ENCODE data around the gene MSRB1. TPM values are rescaled to one million over a fixed set of nuclear protein-coding genes. Genes with fewer than 3 reads are reported as not detected.
"Not testable (repeated sequence)": the region's sequence is repeated elsewhere in the genome, so short reads cannot be mapped to it uniquely, and the experiment has no call there.

Gene MSRB1
- total RNA-seq, 2 donors from 2014 or later, result 13.7 to 21.9 TPM

DNA sequence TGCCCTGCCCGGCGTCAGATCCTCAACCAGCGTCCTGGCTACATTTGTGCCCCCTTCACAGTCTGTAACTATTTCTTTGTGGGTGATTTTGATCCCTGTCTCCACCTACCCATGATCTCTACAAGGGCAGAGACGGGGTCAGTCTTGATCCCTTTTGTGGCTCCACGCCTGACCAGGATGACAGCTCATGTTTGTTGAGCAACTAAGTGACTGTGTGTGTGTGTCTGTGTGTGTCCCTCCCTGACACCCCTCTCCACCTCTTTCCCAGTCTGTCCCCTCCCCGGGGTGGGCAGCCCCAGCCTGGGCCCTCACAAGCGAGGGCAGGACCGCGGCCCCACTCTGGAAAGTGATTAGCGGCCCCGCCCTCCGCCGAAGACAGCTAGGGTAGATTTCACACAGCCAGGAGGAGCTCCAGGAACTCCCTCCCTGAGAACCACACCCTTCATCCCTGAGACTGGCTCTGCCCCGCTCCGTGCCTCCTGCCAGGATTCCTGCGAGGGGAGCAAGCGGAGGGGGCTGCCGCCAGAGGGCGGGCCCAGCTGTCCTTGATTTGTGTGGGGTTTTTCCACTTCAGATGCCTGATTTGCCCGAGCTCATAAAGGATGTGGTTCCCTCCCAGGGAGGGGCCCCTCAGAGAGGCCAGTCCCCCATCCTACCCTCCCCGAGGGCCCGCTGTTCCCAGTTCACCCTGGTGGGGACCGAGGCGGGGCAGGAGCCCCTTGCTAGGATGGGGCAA lies 19.5 kb downstream of the MSRB1 start:
- peaks cover 9 to 21% of the 10 kb centered on the region in 2 donors for H3K27me3 ChIP-seq
- H3K36me3 ChIP-seq, result no peaks in the 10 kb centered on the region
- no peaks in the 10 kb centered on the region for H3K9me3 ChIP-seq
- H3K27ac ChIP-seq, result no peak overlapping the region
- peaks cover 0 to 11% of the 10 kb centered on the region in 2 donors for H3K4me1 ChIP-seq
- H3K4me3 ChIP-seq, result no peak overlapping the region
- TF ChIP-seq CTCF (IDR thresholded peaks at IDR 0.05), result peak in 1 of 2 donors; percentile 45
- no peak for DNase-seq (ENCODE audit: low spot score)

DNA sequence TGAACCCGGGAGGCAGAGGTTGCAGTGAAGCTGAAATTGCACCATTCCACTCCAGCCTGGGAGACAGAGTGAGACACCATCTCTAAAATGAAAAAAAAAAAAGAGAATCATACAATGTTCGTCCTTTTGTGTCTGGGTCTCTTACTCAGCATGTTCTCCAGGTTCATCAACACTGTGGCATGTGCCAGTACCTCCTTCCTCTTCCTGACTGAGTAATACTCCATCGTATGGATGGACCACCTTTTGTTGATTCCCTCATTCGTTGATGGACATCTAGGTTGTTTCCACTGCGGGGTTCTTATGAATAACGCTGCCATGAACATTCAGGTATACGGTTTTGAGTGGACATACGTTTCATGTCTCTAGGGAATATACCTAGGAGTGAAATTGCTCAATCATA lies 20.6 kb downstream of the MSRB1 start:
- no peaks in the 10 kb centered on the region for H3K36me3 ChIP-seq
- H3K4me3 ChIP-seq, result no peak overlapping the region
- no peaks in the 10 kb centered on the region for H3K9me3 ChIP-seq
- peaks cover 10 to 25% of the 10 kb centered on the region in 2 donors for H3K27me3 ChIP-seq
- TF ChIP-seq CTCF (IDR thresholded peaks at IDR 0.05), result no peak
- no peak overlapping the region for H3K27ac ChIP-seq
- H3K4me1 ChIP-seq, result peaks cover 0 to 13% of the 10 kb centered on the region in 2 donors
- DNase-seq (ENCODE audit: low spot score), result no peak

- Histone ChIP-seq H3K4me1 (peaks cover 0 to 13% of the 10 kb centered on the region in 2 donors), H3K36me3 (no peaks in the 10 kb centered on the region), H3K4me3 (no peak overlapping the region), H3K27ac (no peak overlapping the region), H3K27me3 (peaks cover 13 to 33% of the 10 kb centered on the region in 2 donors), H3K9me3 (no peaks in the 10 kb centered on the region)
- no peak for DNase-seq (ENCODE audit: low spot score)
- TF ChIP-seq CTCF (IDR thresholded peaks at IDR 0.05), result no peak
These were observed 22.2 kb downstream of the MSRB1 start for GRCh38 chr16:1920727-1921171.

DNA sequence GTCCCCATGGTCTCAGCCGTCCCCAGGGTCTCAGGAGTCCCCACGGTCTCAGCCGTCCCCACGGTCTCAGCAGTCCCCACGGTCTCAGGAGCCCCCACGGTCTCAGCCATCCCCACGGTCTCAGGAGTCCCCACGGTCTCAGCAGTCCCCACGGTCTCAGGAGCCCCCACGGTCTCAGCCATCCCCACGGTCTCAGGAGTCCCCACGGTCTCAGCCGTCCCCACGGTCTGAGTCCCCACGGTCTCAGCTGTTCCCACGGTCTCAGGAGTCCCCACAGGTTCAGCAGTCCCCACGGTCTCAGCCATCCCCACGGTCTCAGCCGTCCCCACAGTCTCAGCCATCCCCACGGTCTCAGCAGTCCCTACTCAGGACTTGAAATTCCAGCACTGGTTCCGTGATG lies 22.9 kb downstream of the MSRB1 start:
- not testable (repeated sequence) for DNase-seq (ENCODE audit: low spot score); H3K27ac ChIP-seq
- peaks cover 13 to 33% of the 10 kb centered on the region in 2 donors for H3K27me3 ChIP-seq

GRCh38 chr16:1919327-1919998 lies 23.5 kb downstream of the MSRB1 start:
- Histone ChIP-seq H3K9me3 (no peaks in the 10 kb centered on the region), H3K27ac (no peak overlapping the region), H3K27me3 (peaks cover 13 to 33% of the 10 kb centered on the region in 2 donors), H3K4me1 (peaks cover 0 to 13% of the 10 kb centered on the region in 2 donors), H3K36me3 (no peaks in the 10 kb centered on the region), H3K4me3 (no peak overlapping the region)
- no peak for TF ChIP-seq CTCF (IDR thresholded peaks at IDR 0.05)
- no peak for DNase-seq (ENCODE audit: low spot score)

More for the DNA sequence above, 22.9 kb downstream of the MSRB1 start:
- H3K4me3 ChIP-seq, H3K9me3 ChIP-seq, H3K36me3 ChIP-seq: not testable (repeated sequence)
- H3K4me1 ChIP-seq, result peaks cover 0 to 13% of the 10 kb centered on the region in 2 donors
